ENCODE results near the gene CCDC15. TPM values are rescaled to one million over a fixed set of nuclear protein-coding genes. Genes with fewer than 3 reads are reported as not detected.

CCDC15 gene
- total RNA-seq, 1 experiment from 2014 or later = 2.8 TPM

DNA sequence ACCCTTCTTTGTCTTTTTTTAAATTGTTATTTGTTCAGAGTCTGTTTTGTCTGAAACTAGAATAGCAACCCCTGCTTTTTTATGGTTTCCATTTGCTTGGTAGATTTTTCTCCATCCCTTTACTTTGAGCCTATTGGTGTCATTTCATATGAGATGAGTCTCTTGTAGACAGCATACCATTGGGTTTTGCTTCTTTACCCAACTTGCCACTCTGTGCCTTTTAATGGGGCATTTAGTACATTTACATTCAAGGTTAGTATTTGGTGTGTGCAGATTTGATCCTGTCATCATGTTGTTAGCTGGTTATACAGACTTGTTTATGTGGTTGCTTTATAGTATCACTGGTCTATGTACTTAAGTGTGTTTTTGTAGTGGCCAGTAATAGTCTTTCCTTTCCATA, 28.0 kb downstream of the CCDC15 start:
- Histone ChIP-seq H2AK5ac (ENCODE audit: insufficient read length, low read length) (no peak overlapping the region), H3K9me3 (ENCODE audit: control insufficient read depth, low read depth, low read length) (no peaks in the 10 kb centered on the region), H3K18ac (ENCODE audit: insufficient read length, low read depth, low read length) (no peak overlapping the region), H3T11ph (ENCODE audit: low read length) (no peak overlapping the region), H4K20me1 (ENCODE audit: control insufficient read depth, insufficient read depth, insufficient read length) (peaks cover 3% of the 10 kb centered on the region), H3K27me3 (ENCODE audit: insufficient read depth, low read length) (no peaks in the 10 kb centered on the region), H2AFZ (ENCODE audit: low read length) (no peak overlapping the region), H2BK5ac (ENCODE audit: insufficient read length, low read length) (no peak overlapping the region), H2BK12ac (ENCODE audit: insufficient read length, low read depth, low read length) (no peak overlapping the region), H2BK15ac (ENCODE audit: low read depth, low read length) (no peak overlapping the region), H3K27ac (ENCODE audit: insufficient read length, low read depth, low read length) (no peak overlapping the region), H3K4ac (ENCODE audit: low read depth, low read length) (no peak overlapping the region), H3K56ac (ENCODE audit: insufficient read length, low read depth, low read length) (no peak overlapping the region), H3K4me1 (ENCODE audit: insufficient read depth, low read length) (no peaks in the 10 kb centered on the region), H2BK20ac (ENCODE audit: low read depth, low read length, poor library complexity, severe bottlenecking) (no peak overlapping the region), H3K23me2 (ENCODE audit: insufficient read length, low read depth, low read length, poor library complexity, severe bottlenecking) (no peaks in the 10 kb centered on the region), H3K79me2 (ENCODE audit: insufficient read depth, low read length) (no peaks in the 10 kb centered on the region), H4K8ac (replicated peaks; ENCODE audit: insufficient read length, low read depth, low read length) (no peak overlapping the region), H2BK120ac (ENCODE audit: low read depth, low read length, poor library complexity, severe bottlenecking) (no peak overlapping the region), H4K91ac (ENCODE audit: insufficient read length, low read depth, low read length) (no peak overlapping the region), H3K79me1 (ENCODE audit: insufficient read depth, low read depth, low read length, poor library complexity, severe bottlenecking) (no peaks in the 10 kb centered on the region), H3K14ac (ENCODE audit: insufficient read depth, low read length) (no peak overlapping the region), H3K4me2 (ENCODE audit: insufficient read depth, insufficient read length, low read length) (no peak overlapping the region), H4K5ac (ENCODE audit: insufficient read length, low read depth, low read length) (no peak overlapping the region), H3K9ac (ENCODE audit: extremely low read depth, insufficient read length, low read length) (no peak overlapping the region), H3K23ac (ENCODE audit: insufficient read length, low read depth, low read length) (no peak overlapping the region)
- no peaks in the 10 kb centered on the region for H3K27me3 Mint-ChIP-seq (ENCODE audit: low read depth)
- no peak overlapping the region for H3K27ac Mint-ChIP-seq
- H3K9me3 Mint-ChIP-seq = peaks cover 7 to 9% of the 10 kb centered on the region in 2 experiments
- DNase-seq = no peak
- no peaks in the 10 kb centered on the region for H3K4me1 Mint-ChIP-seq
- H3K36me3 Mint-ChIP-seq (ENCODE audit: insufficient read depth in 1 of 3, low read depth in 3 of 3) = peaks cover 0 to 4% (median 4%) of the 10 kb centered on the region in 3 experiments; a peak in 3 of 7 replicates
- TF ChIP-seq, protein P1, sequence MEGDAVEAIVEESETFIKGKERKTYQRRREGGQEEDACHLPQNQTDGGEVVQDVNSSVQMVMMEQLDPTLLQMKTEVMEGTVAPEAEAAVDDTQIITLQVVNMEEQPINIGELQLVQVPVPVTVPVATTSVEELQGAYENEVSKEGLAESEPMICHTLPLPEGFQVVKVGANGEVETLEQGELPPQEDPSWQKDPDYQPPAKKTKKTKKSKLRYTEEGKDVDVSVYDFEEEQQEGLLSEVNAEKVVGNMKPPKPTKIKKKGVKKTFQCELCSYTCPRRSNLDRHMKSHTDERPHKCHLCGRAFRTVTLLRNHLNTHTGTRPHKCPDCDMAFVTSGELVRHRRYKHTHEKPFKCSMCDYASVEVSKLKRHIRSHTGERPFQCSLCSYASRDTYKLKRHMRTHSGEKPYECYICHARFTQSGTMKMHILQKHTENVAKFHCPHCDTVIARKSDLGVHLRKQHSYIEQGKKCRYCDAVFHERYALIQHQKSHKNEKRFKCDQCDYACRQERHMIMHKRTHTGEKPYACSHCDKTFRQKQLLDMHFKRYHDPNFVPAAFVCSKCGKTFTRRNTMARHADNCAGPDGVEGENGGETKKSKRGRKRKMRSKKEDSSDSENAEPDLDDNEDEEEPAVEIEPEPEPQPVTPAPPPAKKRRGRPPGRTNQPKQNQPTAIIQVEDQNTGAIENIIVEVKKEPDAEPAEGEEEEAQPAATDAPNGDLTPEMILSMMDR (conservative IDR thresholded peaks at IDR 0.05) = no peak
- H3K4me3 Mint-ChIP-seq = no peak overlapping the region
